Measurements from ENCODE around the gene GPAM. TPM values are rescaled to one million over a fixed set of nuclear protein-coding genes. Genes with fewer than 3 reads are reported as not detected.
A peak's percentile ranks its signal among the peaks of the same experiment; 100 is the strongest.
"Not testable (repeated sequence)": the region's sequence is repeated elsewhere in the genome, so short reads cannot be mapped to it uniquely, and the experiment has no call there.

Gene GPAM
- total RNA-seq, 2 donors from 2014 or later: 8.5 to 11.2 TPM

GRCh38 chr10:112126172-112126571 lies 57.4 kb downstream of the GPAM start:
- DNase-seq (ENCODE audit: low spot score): no peak
- Histone ChIP-seq H3K27me3 (replicated peaks; ENCODE audit: insufficient read depth) (no peaks in the 10 kb centered on the region), H3K9me3 (no peaks in the 10 kb centered on the region), H3K4me1 (ENCODE audit: control insufficient read depth in 1 of 2, low read depth in 2 of 2) (no peaks in the 10 kb centered on the region), H3K4me3 (no peak overlapping the region), H3K36me3 (no peaks in the 10 kb centered on the region), H3K27ac (no peak overlapping the region)
- ATAC-seq (ENCODE audit: insufficient number of reproducible peaks, low FRiP score, low read depth): no peak
- TF ChIP-seq CTCF (IDR thresholded peaks at IDR 0.05): no peak

GRCh38 chr10:112124866-112125265 lies 58.7 kb downstream of the GPAM start:
- TF ChIP-seq CTCF (IDR thresholded peaks at IDR 0.05): no peak
- no peak overlapping the region for H3K27ac ChIP-seq
- no peak for ATAC-seq (ENCODE audit: insufficient number of reproducible peaks, low FRiP score, low read depth)

GRCh38 chr10:112122827-112123226 lies 60.7 kb downstream of the GPAM start:
- no peak overlapping the region for H3K27ac ChIP-seq
- H3K36me3 ChIP-seq: no peaks in the 10 kb centered on the region
- TF ChIP-seq CTCF (IDR thresholded peaks at IDR 0.05): no peak
- no peak overlapping the region for H3K4me3 ChIP-seq
- no peaks in the 10 kb centered on the region for H3K9me3 ChIP-seq
- H3K4me1 ChIP-seq (ENCODE audit: control insufficient read depth in 1 of 2, low read depth in 2 of 2): no peaks in the 10 kb centered on the region
- no peak for DNase-seq (ENCODE audit: low spot score)
- H3K27me3 ChIP-seq (replicated peaks; ENCODE audit: insufficient read depth): no peaks in the 10 kb centered on the region
- no peak for ATAC-seq (ENCODE audit: insufficient number of reproducible peaks, low FRiP score, low read depth)

More at GRCh38 chr10:112124866-112125265, 58.7 kb downstream of the GPAM start:
- H3K4me1 ChIP-seq (ENCODE audit: control insufficient read depth in 1 of 2, low read depth in 2 of 2): no peaks in the 10 kb centered on the region
- no peaks in the 10 kb centered on the region for H3K9me3 ChIP-seq
- no peak overlapping the region for H3K4me3 ChIP-seq
- H3K27me3 ChIP-seq (replicated peaks; ENCODE audit: insufficient read depth): no peaks in the 10 kb centered on the region
- no peak for DNase-seq (ENCODE audit: low spot score)
- H3K36me3 ChIP-seq: no peaks in the 10 kb centered on the region

GRCh38 chr10:112120491-112120890 lies 63.1 kb downstream of the GPAM start:
- Histone ChIP-seq H3K27me3 (replicated peaks; ENCODE audit: insufficient read depth) (no peaks in the 10 kb centered on the region), H3K4me3 (no peak overlapping the region), H3K27ac (no peak overlapping the region), H3K36me3 (no peaks in the 10 kb centered on the region), H3K9me3 (no peaks in the 10 kb centered on the region), H3K4me1 (ENCODE audit: control insufficient read depth in 1 of 2, low read depth in 2 of 2) (no peaks in the 10 kb centered on the region)
- no peak for TF ChIP-seq CTCF (IDR thresholded peaks at IDR 0.05)
- ATAC-seq (ENCODE audit: insufficient number of reproducible peaks, low FRiP score, low read depth) (no peak), DNase-seq (ENCODE audit: low spot score) (no peak)

- peak; percentile 31 for TF ChIP-seq CTCF (IDR thresholded peaks at IDR 0.05)
- ATAC-seq (ENCODE audit: insufficient number of reproducible peaks, low FRiP score, low read depth): no peak
- H3K27me3 ChIP-seq (replicated peaks; ENCODE audit: insufficient read depth): no peaks in the 10 kb centered on the region
Observed at GRCh38 chr10:112115781-112116385, 67.7 kb downstream of the GPAM start.

GRCh38 chr10:112109779-112110178 lies 73.8 kb downstream of the GPAM start:
- not testable (repeated sequence) for H3K27ac ChIP-seq; H3K36me3 ChIP-seq; H3K9me3 ChIP-seq; H3K4me3 ChIP-seq; DNase-seq (ENCODE audit: low spot score); H3K27me3 ChIP-seq (replicated peaks; ENCODE audit: insufficient read depth); ATAC-seq (ENCODE audit: insufficient number of reproducible peaks, low FRiP score, low read depth); H3K4me1 ChIP-seq (ENCODE audit: control insufficient read depth in 1 of 2, low read depth in 2 of 2)

More at GRCh38 chr10:112115781-112116385, 67.7 kb downstream of the GPAM start:
- Histone ChIP-seq H3K9me3 (no peaks in the 10 kb centered on the region), H3K4me3 (no peak overlapping the region), H3K27ac (no peak overlapping the region), H3K4me1 (ENCODE audit: control insufficient read depth in 1 of 2, low read depth in 2 of 2) (no peaks in the 10 kb centered on the region), H3K36me3 (no peaks in the 10 kb centered on the region)
- no peak for DNase-seq (ENCODE audit: low spot score)

Measured in thoracic aorta (tissue), 2 donors.